Measurements from ENCODE around the gene DIDO1. TPM values are rescaled to one million over a fixed set of nuclear protein-coding genes. Genes with fewer than 3 reads are reported as not detected.

DIDO1 gene
- total and polyA plus RNA-seq, 2 of the 13 experiments (the other 11 are each of a cell fraction or from before 2014, with no cell fraction given), result 75.0 to 75.1 TPM

DNA sequence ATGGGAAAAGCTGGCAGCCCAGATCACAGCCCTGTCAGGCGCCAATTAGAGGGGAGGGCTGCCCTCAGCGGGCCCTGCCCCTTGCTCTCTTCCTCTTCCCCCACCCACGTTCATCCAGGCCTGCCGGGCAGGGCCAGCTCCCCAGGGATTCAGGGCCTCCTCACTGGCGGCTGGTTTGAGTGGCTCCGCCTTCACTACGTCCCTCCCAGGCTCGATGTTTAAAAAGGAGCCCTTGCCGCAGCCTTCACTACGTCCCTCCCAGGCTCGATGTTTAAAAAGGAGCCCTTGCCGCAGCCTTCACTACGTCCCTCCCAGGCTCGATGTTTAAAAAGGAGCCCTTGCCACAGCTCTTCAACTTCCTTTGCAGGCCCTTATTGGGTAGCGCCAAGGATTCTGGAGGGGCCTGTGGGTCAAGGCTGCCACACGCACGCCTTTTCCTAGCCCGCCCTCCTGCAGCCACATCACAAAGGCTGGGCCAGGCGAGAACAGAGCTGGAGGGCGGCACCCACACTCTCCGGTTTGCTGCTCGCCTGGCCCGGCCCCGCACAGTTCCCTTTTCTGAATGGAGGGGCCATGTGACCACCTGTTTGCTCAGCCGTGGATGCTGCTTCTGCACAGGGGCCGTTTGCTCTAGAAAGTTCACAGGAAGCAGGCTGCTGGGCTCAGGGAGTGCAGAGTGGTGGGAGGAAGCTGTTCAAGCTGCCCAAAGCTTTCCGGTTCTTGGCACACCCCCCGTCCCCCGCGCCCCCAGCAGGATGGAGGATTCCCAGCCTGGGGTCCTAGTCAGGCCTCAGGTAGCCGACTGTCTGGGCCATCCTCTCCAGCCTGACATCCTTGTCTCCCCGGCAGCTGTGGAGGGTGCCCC is 27.8 kb upstream of the DIDO1 start (continued):
- TF ChIP-seq, protein P1, sequence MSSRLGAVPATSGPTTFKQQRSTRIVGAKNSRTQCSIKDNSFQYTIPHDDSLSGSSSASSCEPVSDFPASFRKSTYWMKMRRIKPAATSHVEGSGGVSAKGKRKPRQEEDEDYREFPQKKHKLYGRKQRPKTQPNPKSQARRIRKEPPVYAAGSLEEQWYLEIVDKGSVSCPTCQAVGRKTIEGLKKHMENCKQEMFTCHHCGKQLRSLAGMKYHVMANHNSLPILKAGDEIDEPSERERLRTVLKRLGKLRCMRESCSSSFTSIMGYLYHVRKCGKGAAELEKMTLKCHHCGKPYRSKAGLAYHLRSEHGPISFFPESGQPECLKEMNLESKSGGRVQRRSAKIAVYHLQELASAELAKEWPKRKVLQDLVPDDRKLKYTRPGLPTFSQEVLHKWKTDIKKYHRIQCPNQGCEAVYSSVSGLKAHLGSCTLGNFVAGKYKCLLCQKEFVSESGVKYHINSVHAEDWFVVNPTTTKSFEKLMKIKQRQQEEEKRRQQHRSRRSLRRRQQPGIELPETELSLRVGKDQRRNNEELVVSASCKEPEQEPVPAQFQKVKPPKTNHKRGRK (CRISPR knock-in tag; IDR thresholded peaks at IDR 0.05), result no peak
- TF ChIP-seq, protein P2, sequence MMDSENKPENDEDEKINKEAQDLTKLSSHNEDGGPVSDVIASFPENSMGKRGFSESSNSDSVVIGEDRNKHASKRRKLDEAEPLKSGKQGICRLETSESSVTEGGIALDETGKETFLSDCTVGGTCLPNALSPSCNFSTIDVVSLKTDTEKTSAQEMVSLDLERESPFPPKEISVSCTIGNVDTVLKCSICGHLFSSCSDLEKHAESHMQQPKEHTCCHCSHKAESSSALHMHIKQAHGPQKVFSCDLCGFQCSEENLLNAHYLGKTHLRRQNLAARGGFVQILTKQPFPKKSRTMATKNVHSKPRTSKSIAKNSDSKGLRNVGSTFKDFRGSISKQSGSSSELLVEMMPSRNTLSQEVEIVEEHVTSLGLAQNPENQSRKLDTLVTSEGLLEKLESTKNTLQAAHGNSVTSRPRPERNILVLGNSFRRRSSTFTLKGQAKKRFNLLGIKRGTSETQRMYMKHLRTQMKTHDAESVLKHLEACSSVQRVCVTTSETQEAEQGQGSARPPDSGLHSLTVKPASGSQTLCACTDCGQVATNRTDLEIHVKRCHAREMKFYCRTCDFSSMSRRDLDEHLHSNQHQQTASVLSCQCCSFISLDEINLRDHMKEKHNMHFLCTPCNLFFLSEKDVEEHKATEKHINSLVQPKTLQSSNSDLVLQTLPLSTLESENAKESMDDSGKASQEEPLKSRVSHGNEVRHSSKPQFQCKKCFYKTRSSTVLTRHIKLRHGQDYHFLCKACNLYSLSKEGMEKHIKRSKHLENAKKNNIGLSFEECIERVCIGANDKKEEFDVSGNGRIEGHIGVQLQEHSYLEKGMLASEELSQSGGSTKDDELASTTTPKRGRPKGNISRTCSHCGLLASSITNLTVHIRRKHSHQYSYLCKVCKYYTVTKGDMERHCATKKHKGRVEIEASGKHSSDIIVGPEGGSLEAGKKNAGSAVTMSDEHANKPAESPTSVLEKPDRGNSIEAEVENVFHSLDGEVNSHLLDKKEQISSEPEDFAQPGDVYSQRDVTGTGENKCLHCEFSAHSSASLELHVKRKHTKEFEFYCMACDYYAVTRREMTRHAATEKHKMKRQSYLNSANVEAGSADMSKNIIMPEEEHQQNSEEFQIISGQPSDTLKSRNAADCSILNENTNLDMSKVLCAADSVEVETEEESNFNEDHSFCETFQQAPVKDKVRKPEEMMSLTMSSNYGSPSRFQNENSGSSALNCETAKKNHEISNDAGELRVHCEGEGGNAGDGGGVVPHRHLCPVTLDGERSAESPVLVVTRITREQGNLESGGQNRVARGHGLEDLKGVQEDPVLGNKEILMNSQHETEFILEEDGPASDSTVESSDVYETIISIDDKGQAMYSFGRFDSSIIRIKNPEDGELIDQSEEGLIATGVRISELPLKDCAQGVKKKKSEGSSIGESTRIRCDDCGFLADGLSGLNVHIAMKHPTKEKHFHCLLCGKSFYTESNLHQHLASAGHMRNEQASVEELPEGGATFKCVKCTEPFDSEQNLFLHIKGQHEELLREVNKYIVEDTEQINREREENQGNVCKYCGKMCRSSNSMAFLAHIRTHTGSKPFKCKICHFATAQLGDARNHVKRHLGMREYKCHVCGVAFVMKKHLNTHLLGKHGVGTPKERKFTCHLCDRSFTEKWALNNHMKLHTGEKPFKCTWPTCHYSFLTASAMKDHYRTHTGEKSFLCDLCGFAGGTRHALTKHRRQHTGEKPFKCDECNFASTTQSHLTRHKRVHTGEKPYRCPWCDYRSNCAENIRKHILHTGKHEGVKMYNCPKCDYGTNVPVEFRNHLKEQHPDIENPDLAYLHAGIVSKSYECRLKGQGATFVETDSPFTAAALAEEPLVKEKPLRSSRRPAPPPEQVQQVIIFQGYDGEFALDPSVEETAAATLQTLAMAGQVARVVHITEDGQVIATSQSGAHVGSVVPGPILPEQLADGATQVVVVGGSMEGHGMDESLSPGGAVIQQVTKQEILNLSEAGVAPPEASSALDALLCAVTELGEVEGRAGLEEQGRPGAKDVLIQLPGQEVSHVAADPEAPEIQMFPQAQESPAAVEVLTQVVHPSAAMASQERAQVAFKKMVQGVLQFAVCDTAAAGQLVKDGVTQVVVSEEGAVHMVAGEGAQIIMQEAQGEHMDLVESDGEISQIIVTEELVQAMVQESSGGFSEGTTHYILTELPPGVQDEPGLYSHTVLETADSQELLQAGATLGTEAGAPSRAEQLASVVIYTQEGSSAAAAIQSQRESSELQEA (CRISPR knock-in tag; IDR thresholded peaks at IDR 0.05; ENCODE audit: not compliant biosample characterization), result peak; percentile 7
- TF ChIP-seq CAMTA2 (CRISPR knock-in tag; IDR thresholded peaks at IDR 0.05; ENCODE audit: borderline replicate concordance) (peak; percentile 79; the same call in 1 of the 2 replicates), SIX1 (CRISPR knock-in tag; IDR thresholded peaks at IDR 0.05; ENCODE audit: borderline replicate concordance) (peak; percentile 54; the same call in 1 of the 2 replicates), MXD4 (CRISPR knock-in tag; IDR thresholded peaks at IDR 0.05) (peak; percentile 97), ZBTB3 (CRISPR knock-in tag; IDR thresholded peaks at IDR 0.05; ENCODE audit: borderline replicate concordance, low read depth) (no peak), AKAP8 (CRISPR knock-in tag; IDR thresholded peaks at IDR 0.05) (peak; percentile 99), SMARCC2 (IDR thresholded peaks at IDR 0.05) (no peak), ZNF557 (CRISPR knock-in tag; IDR thresholded peaks at IDR 0.05) (peak; percentile 99), ZNF282 (IDR thresholded peaks at IDR 0.05; ENCODE audit: partially characterized antibody) (no peak)
- TF ChIP-seq, protein P3, sequence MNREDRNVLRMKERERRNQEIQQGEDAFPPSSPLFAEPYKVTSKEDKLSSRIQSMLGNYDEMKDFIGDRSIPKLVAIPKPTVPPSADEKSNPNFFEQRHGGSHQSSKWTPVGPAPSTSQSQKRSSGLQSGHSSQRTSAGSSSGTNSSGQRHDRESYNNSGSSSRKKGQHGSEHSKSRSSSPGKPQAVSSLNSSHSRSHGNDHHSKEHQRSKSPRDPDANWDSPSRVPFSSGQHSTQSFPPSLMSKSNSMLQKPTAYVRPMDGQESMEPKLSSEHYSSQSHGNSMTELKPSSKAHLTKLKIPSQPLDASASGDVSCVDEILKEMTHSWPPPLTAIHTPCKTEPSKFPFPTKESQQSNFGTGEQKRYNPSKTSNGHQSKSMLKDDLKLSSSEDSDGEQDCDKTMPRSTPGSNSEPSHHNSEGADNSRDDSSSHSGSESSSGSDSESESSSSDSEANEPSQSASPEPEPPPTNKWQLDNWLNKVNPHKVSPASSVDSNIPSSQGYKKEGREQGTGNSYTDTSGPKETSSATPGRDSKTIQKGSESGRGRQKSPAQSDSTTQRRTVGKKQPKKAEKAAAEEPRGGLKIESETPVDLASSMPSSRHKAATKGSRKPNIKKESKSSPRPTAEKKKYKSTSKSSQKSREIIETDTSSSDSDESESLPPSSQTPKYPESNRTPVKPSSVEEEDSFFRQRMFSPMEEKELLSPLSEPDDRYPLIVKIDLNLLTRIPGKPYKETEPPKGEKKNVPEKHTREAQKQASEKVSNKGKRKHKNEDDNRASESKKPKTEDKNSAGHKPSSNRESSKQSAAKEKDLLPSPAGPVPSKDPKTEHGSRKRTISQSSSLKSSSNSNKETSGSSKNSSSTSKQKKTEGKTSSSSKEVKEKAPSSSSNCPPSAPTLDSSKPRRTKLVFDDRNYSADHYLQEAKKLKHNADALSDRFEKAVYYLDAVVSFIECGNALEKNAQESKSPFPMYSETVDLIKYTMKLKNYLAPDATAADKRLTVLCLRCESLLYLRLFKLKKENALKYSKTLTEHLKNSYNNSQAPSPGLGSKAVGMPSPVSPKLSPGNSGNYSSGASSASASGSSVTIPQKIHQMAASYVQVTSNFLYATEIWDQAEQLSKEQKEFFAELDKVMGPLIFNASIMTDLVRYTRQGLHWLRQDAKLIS (CRISPR knock-in tag; IDR thresholded peaks at IDR 0.05), result no peak; the same call in 1 of the 2 replicates
- TF ChIP-seq, protein P4, sequence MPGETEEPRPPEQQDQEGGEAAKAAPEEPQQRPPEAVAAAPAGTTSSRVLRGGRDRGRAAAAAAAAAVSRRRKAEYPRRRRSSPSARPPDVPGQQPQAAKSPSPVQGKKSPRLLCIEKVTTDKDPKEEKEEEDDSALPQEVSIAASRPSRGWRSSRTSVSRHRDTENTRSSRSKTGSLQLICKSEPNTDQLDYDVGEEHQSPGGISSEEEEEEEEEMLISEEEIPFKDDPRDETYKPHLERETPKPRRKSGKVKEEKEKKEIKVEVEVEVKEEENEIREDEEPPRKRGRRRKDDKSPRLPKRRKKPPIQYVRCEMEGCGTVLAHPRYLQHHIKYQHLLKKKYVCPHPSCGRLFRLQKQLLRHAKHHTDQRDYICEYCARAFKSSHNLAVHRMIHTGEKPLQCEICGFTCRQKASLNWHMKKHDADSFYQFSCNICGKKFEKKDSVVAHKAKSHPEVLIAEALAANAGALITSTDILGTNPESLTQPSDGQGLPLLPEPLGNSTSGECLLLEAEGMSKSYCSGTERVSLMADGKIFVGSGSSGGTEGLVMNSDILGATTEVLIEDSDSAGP (CRISPR knock-in tag; IDR thresholded peaks at IDR 0.05; ENCODE audit: borderline replicate concordance), result peak; percentile 91

Measured in HepG2 (cell line).